ENCODE measurements around the gene ATP8A1. TPM values are rescaled to one million over a fixed set of nuclear protein-coding genes. Genes with fewer than 3 reads are reported as not detected.

Gene ATP8A1
- total and polyA plus RNA-seq, 4 donors: 0.65 to 15.9 (median 5.9) TPM

DNA sequence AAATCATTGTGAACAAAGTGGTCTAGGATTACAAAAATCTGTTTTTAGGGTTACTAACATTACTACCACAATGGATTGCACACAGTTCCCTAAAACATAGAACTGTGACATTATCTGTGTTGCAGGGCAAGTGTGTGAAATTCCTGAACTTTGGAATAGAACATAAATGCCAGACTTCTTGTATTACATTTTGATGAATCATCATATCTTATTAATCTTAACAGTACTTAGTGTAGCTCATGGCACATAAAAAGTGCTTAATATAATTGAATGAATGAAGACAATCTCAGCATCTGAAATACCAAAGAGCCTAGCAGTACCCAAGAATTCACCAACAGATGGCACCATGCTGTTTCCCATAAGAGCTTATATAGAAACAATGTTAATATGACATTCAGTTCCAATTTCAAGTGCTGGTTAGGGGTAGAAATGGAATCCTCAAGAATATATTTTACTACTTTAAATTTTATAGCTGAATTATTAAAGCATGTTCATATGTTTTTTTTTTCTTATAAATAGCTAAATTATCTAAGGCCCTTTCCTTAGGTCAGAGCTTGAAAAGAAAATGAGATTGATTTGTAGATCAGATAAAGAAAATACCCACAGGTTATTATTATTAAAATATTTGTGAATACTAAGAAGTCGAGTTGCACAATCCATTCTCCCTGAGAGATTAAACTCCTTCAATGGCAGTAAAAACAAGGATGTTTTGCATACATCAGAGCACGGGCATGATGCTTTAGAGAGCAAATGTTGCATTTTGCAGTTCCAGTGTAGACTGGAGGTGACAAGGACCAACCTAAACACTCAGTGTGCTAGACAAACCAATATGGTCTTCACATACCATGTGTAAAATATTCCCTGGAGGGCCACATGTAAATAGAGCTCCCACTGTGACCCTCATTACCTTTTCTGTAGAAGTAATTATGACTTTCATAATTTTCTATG is 285.3 kb downstream of the ATP8A1 start:
- H3K4me3 ChIP-seq (ENCODE audit: low read depth in 1 of 3, low read length in 3 of 3): no peak overlapping the region
- no peaks in the 10 kb centered on the region for H3K4me1 ChIP-seq (ENCODE audit: control insufficient read depth in 4 of 4, insufficient read depth in 4 of 4, low read length in 3 of 4)
- peaks cover 0 to 2% (median 0%) of the 10 kb centered on the region in 4 donors for H3K27me3 ChIP-seq (ENCODE audit: control insufficient read depth in 4 of 4, insufficient read depth in 4 of 4, low read length in 3 of 4)
- DNase-seq (ENCODE audit: low spot score): no peak
- H3K9ac ChIP-seq (ENCODE audit: low read depth in 1 of 2, low read length in 2 of 2): no peak overlapping the region
- no peaks in the 10 kb centered on the region for H3K36me3 ChIP-seq (ENCODE audit: control insufficient read depth in 4 of 4, insufficient read depth in 3 of 4, low read depth in 1 of 4, low read length in 3 of 4)
- TF ChIP-seq JUND (IDR thresholded peaks at IDR 0.05) (no peak), RAD21 (IDR thresholded peaks at IDR 0.05) (peak; percentile 70 to 79)
- TF ChIP-seq, protein P1, sequence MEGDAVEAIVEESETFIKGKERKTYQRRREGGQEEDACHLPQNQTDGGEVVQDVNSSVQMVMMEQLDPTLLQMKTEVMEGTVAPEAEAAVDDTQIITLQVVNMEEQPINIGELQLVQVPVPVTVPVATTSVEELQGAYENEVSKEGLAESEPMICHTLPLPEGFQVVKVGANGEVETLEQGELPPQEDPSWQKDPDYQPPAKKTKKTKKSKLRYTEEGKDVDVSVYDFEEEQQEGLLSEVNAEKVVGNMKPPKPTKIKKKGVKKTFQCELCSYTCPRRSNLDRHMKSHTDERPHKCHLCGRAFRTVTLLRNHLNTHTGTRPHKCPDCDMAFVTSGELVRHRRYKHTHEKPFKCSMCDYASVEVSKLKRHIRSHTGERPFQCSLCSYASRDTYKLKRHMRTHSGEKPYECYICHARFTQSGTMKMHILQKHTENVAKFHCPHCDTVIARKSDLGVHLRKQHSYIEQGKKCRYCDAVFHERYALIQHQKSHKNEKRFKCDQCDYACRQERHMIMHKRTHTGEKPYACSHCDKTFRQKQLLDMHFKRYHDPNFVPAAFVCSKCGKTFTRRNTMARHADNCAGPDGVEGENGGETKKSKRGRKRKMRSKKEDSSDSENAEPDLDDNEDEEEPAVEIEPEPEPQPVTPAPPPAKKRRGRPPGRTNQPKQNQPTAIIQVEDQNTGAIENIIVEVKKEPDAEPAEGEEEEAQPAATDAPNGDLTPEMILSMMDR (IDR thresholded peaks at IDR 0.05; ENCODE audit: low read depth, low read length, missing input control): peak; percentile 55
- H3K27ac ChIP-seq (ENCODE audit: low read depth in 1 of 2, low read length in 2 of 2): no peak overlapping the region
- no peaks in the 10 kb centered on the region for H3K9me3 ChIP-seq (ENCODE audit: control insufficient read depth in 4 of 4, low read length in 3 of 4)
- 53% methylated on average over 2 of the region's 2 CpGs for WGBS

DNA sequence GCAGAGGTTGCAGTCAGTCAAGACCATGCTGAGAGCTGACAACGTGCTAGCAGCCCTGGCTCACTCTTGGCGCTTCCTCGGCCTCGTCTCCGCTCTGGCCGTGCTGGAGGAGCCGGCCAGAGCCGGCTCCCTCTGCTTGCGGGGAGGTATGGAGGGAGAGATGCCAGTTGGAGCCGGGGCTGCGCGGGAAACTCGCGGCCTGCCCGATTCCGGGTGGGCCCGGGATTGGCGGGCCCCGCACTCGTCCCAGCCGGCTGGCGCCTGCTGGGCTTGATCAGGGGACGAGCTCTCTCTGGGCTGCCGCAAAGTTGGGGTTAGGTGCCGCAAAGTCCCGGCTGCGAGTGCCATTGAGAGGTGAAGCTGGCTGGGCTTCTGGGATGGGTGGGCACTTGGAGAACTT is 287.4 kb downstream of the ATP8A1 start:
- H3K27ac ChIP-seq (ENCODE audit: low read depth in 1 of 2, low read length in 2 of 2): no peak overlapping the region
- no peaks in the 10 kb centered on the region for H3K36me3 ChIP-seq (ENCODE audit: control insufficient read depth in 4 of 4, insufficient read depth in 3 of 4, low read depth in 1 of 4, low read length in 3 of 4)
- no peak overlapping the region for H3K4me3 ChIP-seq (ENCODE audit: low read depth in 1 of 3, low read length in 3 of 3)
- H3K9ac ChIP-seq (ENCODE audit: low read depth in 1 of 2, low read length in 2 of 2): no peak overlapping the region
- 95% methylated on average over 27 of the region's 27 CpGs for WGBS
- no peaks in the 10 kb centered on the region for H3K27me3 ChIP-seq (ENCODE audit: control insufficient read depth in 4 of 4, insufficient read depth in 4 of 4, low read length in 3 of 4)
- TF ChIP-seq HNF4A (conservative IDR thresholded peaks at IDR 0.05): no peak
- TF ChIP-seq, protein P2, sequence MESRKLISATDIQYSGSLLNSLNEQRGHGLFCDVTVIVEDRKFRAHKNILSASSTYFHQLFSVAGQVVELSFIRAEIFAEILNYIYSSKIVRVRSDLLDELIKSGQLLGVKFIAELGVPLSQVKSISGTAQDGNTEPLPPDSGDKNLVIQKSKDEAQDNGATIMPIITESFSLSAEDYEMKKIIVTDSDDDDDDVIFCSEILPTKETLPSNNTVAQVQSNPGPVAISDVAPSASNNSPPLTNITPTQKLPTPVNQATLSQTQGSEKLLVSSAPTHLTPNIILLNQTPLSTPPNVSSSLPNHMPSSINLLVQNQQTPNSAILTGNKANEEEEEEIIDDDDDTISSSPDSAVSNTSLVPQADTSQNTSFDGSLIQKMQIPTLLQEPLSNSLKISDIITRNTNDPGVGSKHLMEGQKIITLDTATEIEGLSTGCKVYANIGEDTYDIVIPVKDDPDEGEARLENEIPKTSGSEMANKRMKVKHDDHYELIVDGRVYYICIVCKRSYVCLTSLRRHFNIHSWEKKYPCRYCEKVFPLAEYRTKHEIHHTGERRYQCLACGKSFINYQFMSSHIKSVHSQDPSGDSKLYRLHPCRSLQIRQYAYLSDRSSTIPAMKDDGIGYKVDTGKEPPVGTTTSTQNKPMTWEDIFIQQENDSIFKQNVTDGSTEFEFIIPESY (IDR thresholded peaks at IDR 0.05): no peak
- no peak for TF ChIP-seq NR2F2 (IDR thresholded peaks at IDR 0.05)
- no peak for TF ChIP-seq FOXA2 (IDR thresholded peaks at IDR 0.05)
- TF ChIP-seq, protein P1 (IDR thresholded peaks at IDR 0.05; ENCODE audit: low read depth, low read length, missing input control): no peak
- TF ChIP-seq RAD21 (IDR thresholded peaks at IDR 0.05): no peak
- no peak for TF ChIP-seq GABPA (IDR thresholded peaks at IDR 0.05 in 1 of 2, conservative IDR thresholded peaks at IDR 0.05 in 1 of 2)
- TF ChIP-seq, protein P3, sequence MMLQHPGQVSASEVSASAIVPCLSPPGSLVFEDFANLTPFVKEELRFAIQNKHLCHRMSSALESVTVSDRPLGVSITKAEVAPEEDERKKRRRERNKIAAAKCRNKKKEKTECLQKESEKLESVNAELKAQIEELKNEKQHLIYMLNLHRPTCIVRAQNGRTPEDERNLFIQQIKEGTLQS (IDR thresholded peaks at IDR 0.05): no peak
- no peak for TF ChIP-seq FOXA1 (IDR thresholded peaks at IDR 0.05)
- no peak for TF ChIP-seq YY1 (IDR thresholded peaks at IDR 0.05)
- no peak for TF ChIP-seq RXRA (IDR thresholded peaks at IDR 0.05)
- TF ChIP-seq HNF4G (IDR thresholded peaks at IDR 0.05): no peak
- TF ChIP-seq, protein P4, sequence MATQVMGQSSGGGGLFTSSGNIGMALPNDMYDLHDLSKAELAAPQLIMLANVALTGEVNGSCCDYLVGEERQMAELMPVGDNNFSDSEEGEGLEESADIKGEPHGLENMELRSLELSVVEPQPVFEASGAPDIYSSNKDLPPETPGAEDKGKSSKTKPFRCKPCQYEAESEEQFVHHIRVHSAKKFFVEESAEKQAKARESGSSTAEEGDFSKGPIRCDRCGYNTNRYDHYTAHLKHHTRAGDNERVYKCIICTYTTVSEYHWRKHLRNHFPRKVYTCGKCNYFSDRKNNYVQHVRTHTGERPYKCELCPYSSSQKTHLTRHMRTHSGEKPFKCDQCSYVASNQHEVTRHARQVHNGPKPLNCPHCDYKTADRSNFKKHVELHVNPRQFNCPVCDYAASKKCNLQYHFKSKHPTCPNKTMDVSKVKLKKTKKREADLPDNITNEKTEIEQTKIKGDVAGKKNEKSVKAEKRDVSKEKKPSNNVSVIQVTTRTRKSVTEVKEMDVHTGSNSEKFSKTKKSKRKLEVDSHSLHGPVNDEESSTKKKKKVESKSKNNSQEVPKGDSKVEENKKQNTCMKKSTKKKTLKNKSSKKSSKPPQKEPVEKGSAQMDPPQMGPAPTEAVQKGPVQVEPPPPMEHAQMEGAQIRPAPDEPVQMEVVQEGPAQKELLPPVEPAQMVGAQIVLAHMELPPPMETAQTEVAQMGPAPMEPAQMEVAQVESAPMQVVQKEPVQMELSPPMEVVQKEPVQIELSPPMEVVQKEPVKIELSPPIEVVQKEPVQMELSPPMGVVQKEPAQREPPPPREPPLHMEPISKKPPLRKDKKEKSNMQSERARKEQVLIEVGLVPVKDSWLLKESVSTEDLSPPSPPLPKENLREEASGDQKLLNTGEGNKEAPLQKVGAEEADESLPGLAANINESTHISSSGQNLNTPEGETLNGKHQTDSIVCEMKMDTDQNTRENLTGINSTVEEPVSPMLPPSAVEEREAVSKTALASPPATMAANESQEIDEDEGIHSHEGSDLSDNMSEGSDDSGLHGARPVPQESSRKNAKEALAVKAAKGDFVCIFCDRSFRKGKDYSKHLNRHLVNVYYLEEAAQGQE (IDR thresholded peaks at IDR 0.05): no peak
- TF ChIP-seq JUND (IDR thresholded peaks at IDR 0.05): no peak
- no peaks in the 10 kb centered on the region for H3K4me1 ChIP-seq (ENCODE audit: control insufficient read depth in 4 of 4, insufficient read depth in 4 of 4, low read length in 3 of 4)
- DNase-seq (ENCODE audit: low spot score): no peak
- H3K9me3 ChIP-seq (ENCODE audit: control insufficient read depth in 4 of 4, low read length in 3 of 4): no peaks in the 10 kb centered on the region
